GM19035 (cell line): ENCODE results near the gene RPTOR.

ENCODE experiments used
- ATAC-seq: cut with Tn5 transposase; IDR thresholded peaks from one replicate; pipeline ENCODE4 v1.9.1; 2021; ENCODE audit not compliant: unreplicated experiment

RPTOR gene

GRCh38 chr17:80965606-80966005, 421.0 kb downstream of the RPTOR start:
- no peak for ATAC-seq

- ATAC-seq = no peak
Measured at GRCh38 chr17:80967404-80967872, 422.8 kb downstream of the RPTOR start.

- no peak for ATAC-seq
Measured at GRCh38 chr17:80968602-80969029, 424.0 kb downstream of the RPTOR start.

- ATAC-seq = no peak
Measured at GRCh38 chr17:80969030-80969673, 424.5 kb downstream of the RPTOR start.

- ATAC-seq = no peak
Measured at GRCh38 chr17:80969674-80970043, 425.0 kb downstream of the RPTOR start.

- ATAC-seq = no peak
Measured at GRCh38 chr17:80970044-80970761, 425.6 kb downstream of the RPTOR start.

GRCh38 chr17:80970762-80971703, 426.4 kb downstream of the RPTOR start:
- ATAC-seq = no peak

GRCh38 chr17:80971704-80972304, 427.2 kb downstream of the RPTOR start:
- ATAC-seq = no peak

- no peak for ATAC-seq
Measured at GRCh38 chr17:80976701-80977100, 432.1 kb downstream of the RPTOR start.

GRCh38 chr17:80977172-80977571, 432.5 kb downstream of the RPTOR start:
- ATAC-seq = no peak

- ATAC-seq = no peak
Measured at GRCh38 chr17:80978499-80979497, 434.2 kb downstream of the RPTOR start.

GRCh38 chr17:80979547-80980378, 435.1 kb downstream of the RPTOR start:
- no peak for ATAC-seq

- ATAC-seq = no peak
Measured at GRCh38 chr17:80980397-80981061, 435.9 kb downstream of the RPTOR start.

GRCh38 chr17:80981062-80981902, 436.6 kb downstream of the RPTOR start:
- ATAC-seq = no peak

- ATAC-seq = no peak
Measured at GRCh38 chr17:80981929-80982425, 437.3 kb downstream of the RPTOR start.

GRCh38 chr17:80982426-80982974, 437.9 kb downstream of the RPTOR start:
- no peak for ATAC-seq

- no peak for ATAC-seq
Measured at GRCh38 chr17:80983545-80983944, 438.9 kb downstream of the RPTOR start.
